HepG2 (cell line): ENCODE data around the gene CACTIN. TPM values are rescaled to one million over a fixed set of nuclear protein-coding genes. Genes with fewer than 3 reads are reported as not detected.

Experiments
- ATAC-seq: fragments of 200-7000 bp; cut with Tn5 transposase; 3 replicates; pipeline ENCODE4 v1.9.1; 2020; ENCODE audit warnings: mild to moderate bottlenecking, moderate library complexity
- BruUV-seq: library from RNA; stranded (reverse); fragments of 400-500 nt; replicated peaks from 2 replicates; lab custom pipeline; 2021; lab: Mats Ljungman, UMichigan
- CTCF ChIA-PET: fragments of 300-600 bp; formaldehyde crosslinking; extraction: SDS; loops from one replicate; lab custom pipeline; 2021; ENCODE audit warnings: low total read pairs, inconsistent platforms, low intra/inter-chr PET ratio; lab: Yijun Ruan, JAX
- POLR2A ChIA-PET: fragments of 350-600 bp; sonication (Branson Sonifier 250); formaldehyde crosslinking; loops from one replicate; lab custom pipeline; 2020; ENCODE audit warnings: antibody characterized with exemption, inconsistent platforms; lab: Yijun Ruan, JAX
- DNase-seq: peaks from one replicate; pipeline ENCODE4 v3.0.0-alpha.2; 2015; ENCODE audit warnings: low spot score
- FAIRE-seq: peaks from 3 replicates; lab custom pipeline; 2011; peaks lifted over from hg19 to GRCh38; lab: Jason Lieb, UNC
- H2AFZ ChIP-seq: one replicate; pipeline ENCODE4 v1.6.1; 2011; ENCODE audit warnings: low read length, inconsistent platforms
- H3K27ac ChIP-seq: fragments of 300-600 bp; 3 replicates; pipeline ENCODE4 v1.8.0; 2011; ENCODE audit warnings: mixed run types, mild to moderate bottlenecking, mixed read lengths, low read length, inconsistent platforms; ENCODE audit not compliant: insufficient read depth; ENCODE audit errors: extremely low read length
- H3K27me3 ChIP-seq, 2 experiments: fragments of 200-600 bp in 1 of 2; 2 replicates in 1 of 2; 3 replicates in 1 of 2; pipeline versions ENCODE4 v1.6.0 to v1.8.0; 2011; ENCODE audit warnings: low read length in 2 of 2, mild to moderate bottlenecking in 2 of 2, moderate library complexity in 2 of 2, inconsistent platforms in 1 of 2; ENCODE audit not compliant: insufficient read depth in 2 of 2, control insufficient read depth in 1 of 2
- H3K36me3 ChIP-seq, 2 experiments: fragments of 200-600 bp in 1 of 2; replicated peaks in 1 of 2; 2 replicates in 1 of 2; 3 replicates in 1 of 2; pipeline versions ENCODE4 v1.5.1 to v1.8.0; 2011; ENCODE audit warnings: low read length in 2 of 2, inconsistent platforms in 1 of 2; ENCODE audit not compliant: insufficient read depth in 2 of 2, control insufficient read depth in 1 of 2
- H3K4me1 ChIP-seq: 2 replicates; pipeline ENCODE4 v1.5.1; 2012; ENCODE audit warnings: low read length, inconsistent platforms; ENCODE audit not compliant: insufficient read depth
- H3K4me2 ChIP-seq: 2 replicates; pipeline ENCODE4 v1.6.0; 2011; ENCODE audit warnings: low read depth, low read length, inconsistent platforms
- H3K4me3 ChIP-seq, 3 experiments: fragments of 200-600 bp in 1 of 3; sonication (generic), shearing (Covaris generic) in 1 of 3; replicated peaks in 1 of 3; 2 replicates each; pipeline ENCODE4 v1.5.1; 2011 to 2016; ENCODE audit warnings: low read length in 3 of 3, inconsistent platforms in 2 of 3, low read depth in 2 of 3, mild to moderate bottlenecking in 2 of 3, control low read depth in 1 of 3, mixed read lengths in 1 of 3; ENCODE audit not compliant: insufficient read depth in 1 of 3
- H3K79me2 ChIP-seq: one replicate; pipeline ENCODE4 v1.6.1; 2011; ENCODE audit warnings: low read length, inconsistent platforms; ENCODE audit not compliant: insufficient read depth
- H3K9ac ChIP-seq: 2 replicates; pipeline ENCODE4 v1.6.0; 2011; ENCODE audit warnings: mild to moderate bottlenecking, low read depth, low read length, inconsistent platforms; ENCODE audit not compliant: insufficient read depth
- H3K9me3 ChIP-seq: 2 replicates; pipeline ENCODE4 v1.5.1; 2012; ENCODE audit warnings: mild to moderate bottlenecking, low read length
- H4K20me1 ChIP-seq: 2 replicates; pipeline ENCODE4 v1.6.0; 2011; ENCODE audit warnings: inconsistent platforms, mild to moderate bottlenecking, low read length, moderate library complexity; ENCODE audit not compliant: insufficient read depth
- AHR ChIP-seq: IDR thresholded peaks from 2 replicates; pipeline ENCODE4 v1.6.1; 2018; ENCODE audit warnings: missing genetic modification reagents, missing compliant biosample characterization
- ARNTL ChIP-seq: sonication (generic); formaldehyde crosslinking; IDR thresholded peaks from 2 replicates; pipeline ENCODE4 v1.4.0; 2020; ENCODE audit warnings: mild to moderate bottlenecking, missing genetic modification reagents
- FOXK2 ChIP-seq: fragments of 450-650 bp; IDR thresholded peaks from 2 replicates; pipeline ENCODE4 v1.6.1; 2016
- HNF4A ChIP-seq: sonication (generic); formaldehyde crosslinking; IDR thresholded peaks from 2 replicates; pipeline ENCODE4 v1.4.0; 2020; ENCODE audit warnings: missing genetic modification reagents
- MBNL3 ChIP-seq: fragments of 250-450 bp; sonication (Bioruptor Pico); conservative IDR thresholded peaks from 2 replicates; pipeline ENCODE4 v1.8.0; 2022; ENCODE audit warnings: mild to moderate bottlenecking, inconsistent platforms
- RARA ChIP-seq: IDR thresholded peaks from 2 replicates; pipeline ENCODE4 v1.6.1; 2016; ENCODE audit warnings: missing genetic modification reagents, missing compliant biosample characterization
- SOX5 ChIP-seq: IDR thresholded peaks from 2 replicates; pipeline ENCODE4 v1.6.1; 2016; ENCODE audit warnings: borderline replicate concordance
- YY1 ChIP-seq: IDR thresholded peaks from 2 replicates; pipeline ENCODE4 v1.6.1; 2011; ENCODE audit warnings: low read length, low read depth, moderate library complexity, mild to moderate bottlenecking; ENCODE audit not compliant: insufficient read depth, insufficient replicate concordance
- ZIK1 ChIP-seq: sonication (generic); formaldehyde crosslinking; IDR thresholded peaks from 2 replicates; pipeline ENCODE4 v1.5.0; 2020; ENCODE audit warnings: mild to moderate bottlenecking, low read depth, missing genetic modification reagents, borderline replicate concordance
- ZNF138 ChIP-seq: sonication (generic); formaldehyde crosslinking; IDR thresholded peaks from 2 replicates; pipeline ENCODE4 v1.5.0; 2020; ENCODE audit warnings: mild to moderate bottlenecking, low read depth, missing genetic modification reagents
- ZNF430 ChIP-seq: sonication (generic); formaldehyde crosslinking; IDR thresholded peaks from 2 replicates; pipeline ENCODE4 v1.9.0; 2021; ENCODE audit warnings: mild to moderate bottlenecking, missing genetic modification reagents
- ZNF484 ChIP-seq: sonication (generic); formaldehyde crosslinking; IDR thresholded peaks from 2 replicates; pipeline ENCODE4 v1.5.1; 2020; ENCODE audit warnings: mild to moderate bottlenecking, low read depth, missing genetic modification reagents, borderline replicate concordance
- WGBS: methylation state at CpG from one replicate; pipeline ENCODE4 v1.1.6; 2017; ENCODE audit warnings: low lambda C conversion rate; 5-methylcytosine and 5-hydroxymethylcytosine counted together
- in situ Hi-C: cut with HindIII; loops from 2 replicates; pipeline ENCODE4 v1.10.0; 2017; ENCODE audit warnings: low pct_unique_long_range_greater_than_20kb; ENCODE audit not compliant: extremely low pct_ligation_motif_present
- intact Hi-C: fragments of 100-400 bp; cut with micrococcal nuclease; formaldehyde crosslinking; loops from one replicate; pipeline ENCODE4 v1.10.0; 2022; ENCODE audit not compliant: unreplicated experiment
- polyA plus RNA-seq, 8 experiments: library from polyadenylated mRNA; depleted of rRNA in 3 of 8; stranded (reverse) in 7 of 8; unstranded in 1 of 8; fragments of >200 nt; fragmentation: Illumina TruSeq in 4 of 8; extraction: Trizol in 4 of 8; gene quantifications; 2 replicates each; pipeline versions ENCODE4 v1.2.1 to v1.2.3, GENCODE V29; 2011 to 2016; ENCODE audit warnings: low read depth in 4 of 8, missing spikeins in 1 of 8, mixed read lengths in 1 of 8; ENCODE audit not compliant: insufficient read depth in 1 of 8
- total RNA-seq, 5 experiments: library from RNA; depleted of rRNA; stranded (reverse); fragments of >200 nt; fragmentation: Illumina TruSeq; extraction: Trizol; gene quantifications; 2 replicates each; pipeline ENCODE4 v1.2.3, GENCODE V29; 2016; ENCODE audit warnings: low read depth in 1 of 5
- TF ChIP-seq, protein P1 (sequence below): fragments of 450-650 bp; IDR thresholded peaks from 2 replicates; pipeline ENCODE4 v1.6.1; 2016
- TF ChIP-seq, protein P2 (sequence below): IDR thresholded peaks from 2 replicates; pipeline ENCODE4 v1.6.1; 2016; ENCODE audit warnings: missing genetic modification reagents, missing compliant biosample characterization
- TF ChIP-seq, protein P3 (sequence below): sonication (generic); formaldehyde crosslinking; IDR thresholded peaks from 2 replicates; pipeline ENCODE4 v1.8.0; 2022; ENCODE audit warnings: mild to moderate bottlenecking, missing genetic modification reagents, moderate library complexity
- TF ChIP-seq, protein P4 (sequence below): sonication (generic); formaldehyde crosslinking; IDR thresholded peaks from 2 replicates; pipeline ENCODE4 v1.4.0; 2020; ENCODE audit warnings: mild to moderate bottlenecking, missing genetic modification reagents
- TF ChIP-seq, protein P5 (sequence below): sonication (generic); formaldehyde crosslinking; conservative IDR thresholded peaks from 2 replicates; pipeline ENCODE4 v1.4.0; 2020; ENCODE audit warnings: missing genetic modification reagents
- TF ChIP-seq, protein P6 (sequence below): sonication (generic); formaldehyde crosslinking; IDR thresholded peaks from 2 replicates; pipeline ENCODE4 v1.8.1; 2023; ENCODE audit warnings: mild to moderate bottlenecking, moderate library complexity, missing genetic modification reagents

CACTIN gene
- total and polyA plus RNA-seq, 2 of the 13 experiments (the other 11 are each of a cell fraction or from before 2014, with no cell fraction given) = 10.0 to 16.6 TPM

DNA sequence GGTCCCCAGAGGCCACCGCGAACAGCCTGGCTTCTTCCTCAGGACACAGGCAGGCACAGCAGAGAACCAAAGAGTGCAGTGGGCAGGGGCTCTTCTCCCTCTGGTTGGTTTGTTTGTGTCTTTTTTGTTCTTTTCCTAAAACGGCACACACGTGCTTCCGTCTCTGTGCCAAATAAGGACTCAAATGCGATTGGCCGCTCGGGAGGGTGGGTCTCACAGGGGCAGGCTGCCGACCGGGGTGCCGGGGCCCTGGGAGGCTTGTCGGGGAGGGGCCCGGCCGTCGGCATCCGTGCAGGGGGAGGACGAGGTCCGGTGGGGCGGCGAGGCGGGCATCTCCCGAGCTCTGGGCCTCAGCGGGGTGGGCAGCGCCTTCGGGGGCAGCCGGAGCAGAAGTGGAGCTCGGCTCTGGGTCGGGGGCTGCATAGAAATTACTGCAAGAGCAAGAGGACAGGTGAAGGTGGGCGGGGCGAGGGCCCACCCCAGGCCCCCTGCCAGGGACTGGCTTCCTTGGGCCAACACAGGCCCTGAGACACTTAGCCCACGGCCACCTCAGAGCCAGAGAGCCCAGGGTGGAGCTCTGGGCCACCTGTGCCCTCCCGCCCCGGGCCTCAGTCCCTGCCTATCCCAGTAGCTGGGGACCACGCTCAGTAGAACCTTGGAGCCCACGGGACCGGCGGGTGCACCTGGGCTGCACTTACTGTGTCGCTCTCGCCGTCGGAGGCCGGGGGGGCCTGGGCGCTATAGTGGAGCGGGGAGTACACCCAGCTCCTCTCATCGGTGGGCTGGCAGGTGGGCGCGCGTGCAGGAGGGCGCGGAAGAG lies 6.4 kb upstream of the CACTIN start (continued):
- TF ChIP-seq AHR (CRISPR knock-in tag) = no peak
- TF ChIP-seq ZNF138 (CRISPR knock-in tag) = no peak
- TF ChIP-seq, all 625 proteins: peak for 0

DNA sequence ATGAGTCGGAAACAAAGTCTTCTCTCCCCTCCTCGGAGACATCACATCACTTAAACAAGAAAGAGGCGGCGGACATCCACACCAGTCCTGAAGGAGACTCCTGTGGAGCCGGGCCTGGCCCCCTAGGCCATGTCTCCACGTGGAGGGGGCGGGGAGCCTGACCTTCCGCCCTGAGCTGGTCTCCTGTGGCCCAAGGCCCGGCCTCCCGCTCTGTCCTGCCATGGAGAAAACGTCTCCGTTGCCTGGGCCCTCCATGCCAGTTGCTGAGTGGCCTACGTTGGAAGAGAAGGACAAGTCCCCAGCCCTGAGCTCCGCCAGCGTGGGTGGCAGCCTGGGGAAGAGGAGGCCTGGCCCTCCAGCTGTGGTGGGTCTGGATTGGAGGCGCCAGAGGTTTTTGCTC lies 5.5 kb upstream of the CACTIN start:
- FAIRE-seq = no peak
- Histone ChIP-seq H3K9ac (no peak overlapping the region), H4K20me1 (no peaks in the 10 kb centered on the region), H3K27ac (no peak overlapping the region), H3K4me1 (peaks cover 5% of the 10 kb centered on the region; the same call in 1 of the 2 replicates), H3K9me3 (no peaks in the 10 kb centered on the region), H2AFZ (no peak overlapping the region), H3K4me2 (no peak overlapping the region), H3K36me3 (0 out of 5 replicates have a peak, but pooled peaks cover 0 to 4% of the 10 kb centered on the region in 2 experiments), H3K79me2 (no peaks in the 10 kb centered on the region), H3K4me3 (no peak overlapping the region), H3K27me3 (no peaks in the 10 kb centered on the region)
- no peak for DNase-seq
- ChIA-PET POLR2A (no interaction called here), CTCF (no interaction called here)
- no TSS peak for BruUV-seq
- intact Hi-C loops = no loop called here
- WGBS = 83% methylated on average over 2 of the region's 16 CpGs
- in situ Hi-C loops = no loop called here
- no peak for ATAC-seq
- TF ChIP-seq RARA (CRISPR knock-in tag) (no peak), MBNL3 (CRISPR knock-in tag) (no peak), SOX5 (CRISPR knock-in tag) (no peak), YY1 (no peak), FOXK2 (no peak), ZNF430 (CRISPR knock-in tag) (no peak), HNF4A (CRISPR knock-in tag) (no peak), ARNTL (CRISPR knock-in tag) (no peak), ZNF484 (no peak), ZIK1 (CRISPR knock-in tag) (no peak)
- TF ChIP-seq, protein P1, sequence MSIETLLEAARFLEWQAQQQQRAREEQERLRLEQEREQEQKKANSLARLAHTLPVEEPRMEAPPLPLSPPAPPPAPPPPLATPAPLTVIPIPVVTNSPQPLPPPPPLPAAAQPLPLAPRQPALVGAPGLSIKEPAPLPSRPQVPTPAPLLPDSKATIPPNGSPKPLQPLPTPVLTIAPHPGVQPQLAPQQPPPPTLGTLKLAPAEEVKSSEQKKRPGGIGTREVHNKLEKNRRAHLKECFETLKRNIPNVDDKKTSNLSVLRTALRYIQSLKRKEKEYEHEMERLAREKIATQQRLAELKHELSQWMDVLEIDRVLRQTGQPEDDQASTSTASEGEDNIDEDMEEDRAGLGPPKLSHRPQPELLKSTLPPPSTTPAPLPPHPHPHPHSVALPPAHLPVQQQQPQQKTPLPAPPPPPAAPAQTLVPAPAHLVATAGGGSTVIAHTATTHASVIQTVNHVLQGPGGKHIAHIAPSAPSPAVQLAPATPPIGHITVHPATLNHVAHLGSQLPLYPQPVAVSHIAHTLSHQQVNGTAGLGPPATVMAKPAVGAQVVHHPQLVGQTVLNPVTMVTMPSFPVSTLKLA = no peak
- TF ChIP-seq, protein P2, sequence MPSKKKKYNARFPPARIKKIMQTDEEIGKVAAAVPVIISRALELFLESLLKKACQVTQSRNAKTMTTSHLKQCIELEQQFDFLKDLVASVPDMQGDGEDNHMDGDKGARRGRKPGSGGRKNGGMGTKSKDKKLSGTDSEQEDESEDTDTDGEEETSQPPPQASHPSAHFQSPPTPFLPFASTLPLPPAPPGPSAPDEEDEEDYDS (CRISPR knock-in tag) = no peak
- TF ChIP-seq, protein P3, sequence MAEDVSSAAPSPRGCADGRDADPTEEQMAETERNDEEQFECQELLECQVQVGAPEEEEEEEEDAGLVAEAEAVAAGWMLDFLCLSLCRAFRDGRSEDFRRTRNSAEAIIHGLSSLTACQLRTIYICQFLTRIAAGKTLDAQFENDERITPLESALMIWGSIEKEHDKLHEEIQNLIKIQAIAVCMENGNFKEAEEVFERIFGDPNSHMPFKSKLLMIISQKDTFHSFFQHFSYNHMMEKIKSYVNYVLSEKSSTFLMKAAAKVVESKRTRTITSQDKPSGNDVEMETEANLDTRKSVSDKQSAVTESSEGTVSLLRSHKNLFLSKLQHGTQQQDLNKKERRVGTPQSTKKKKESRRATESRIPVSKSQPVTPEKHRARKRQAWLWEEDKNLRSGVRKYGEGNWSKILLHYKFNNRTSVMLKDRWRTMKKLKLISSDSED (CRISPR knock-in tag) = no peak
- TF ChIP-seq, protein P4, sequence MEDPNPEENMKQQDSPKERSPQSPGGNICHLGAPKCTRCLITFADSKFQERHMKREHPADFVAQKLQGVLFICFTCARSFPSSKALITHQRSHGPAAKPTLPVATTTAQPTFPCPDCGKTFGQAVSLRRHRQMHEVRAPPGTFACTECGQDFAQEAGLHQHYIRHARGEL (CRISPR knock-in tag) = no peak
- TF ChIP-seq, protein P5, sequence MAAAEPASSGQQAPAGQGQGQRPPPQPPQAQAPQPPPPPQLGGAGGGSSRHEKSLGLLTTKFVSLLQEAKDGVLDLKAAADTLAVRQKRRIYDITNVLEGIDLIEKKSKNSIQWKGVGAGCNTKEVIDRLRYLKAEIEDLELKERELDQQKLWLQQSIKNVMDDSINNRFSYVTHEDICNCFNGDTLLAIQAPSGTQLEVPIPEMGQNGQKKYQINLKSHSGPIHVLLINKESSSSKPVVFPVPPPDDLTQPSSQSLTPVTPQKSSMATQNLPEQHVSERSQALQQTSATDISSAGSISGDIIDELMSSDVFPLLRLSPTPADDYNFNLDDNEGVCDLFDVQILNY = no peak
- TF ChIP-seq, protein P6, sequence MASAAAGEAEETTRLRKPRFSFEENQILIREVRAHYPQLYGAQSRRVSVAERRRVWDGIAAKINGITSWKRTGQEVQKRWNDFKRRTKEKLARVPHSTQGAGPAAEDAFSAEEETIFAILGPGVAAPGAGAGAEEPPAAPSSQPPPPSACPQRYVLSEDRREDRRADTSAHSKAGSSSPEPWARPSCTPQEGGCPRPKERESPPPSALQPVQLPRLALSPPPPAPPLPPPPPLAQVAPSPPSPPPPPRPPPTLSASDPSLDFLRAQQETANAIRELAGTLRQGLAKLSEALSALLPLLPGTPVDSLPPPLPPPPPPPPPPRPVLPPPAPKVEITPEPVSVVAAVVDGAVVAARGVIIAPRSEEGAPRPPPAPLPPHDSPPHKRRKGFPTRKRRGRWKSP (CRISPR knock-in tag) = no peak
